OCI-LY7 (cell line): ENCODE measurements around the gene TUBGCP2.

ENCODE experiments used
- CTCF ChIP-seq: fragments of 200-600 bp; sonication (generic); conservative IDR thresholded peaks from 2 replicates; pipeline ENCODE4 v1.5.1; 2014; ENCODE audit warnings: mild to moderate bottlenecking, antibody characterized with exemption, low read length, moderate library complexity, mixed read lengths
- EZH2phosphoT487 ChIP-seq: fragments of 200-600 bp; sonication (generic); IDR thresholded peaks from 2 replicates; pipeline ENCODE4 v1.6.1; 2018; ENCODE audit warnings: low read depth, borderline replicate concordance, mild to moderate bottlenecking, mixed run types, antibody characterized with exemption, low read length, moderate library complexity, mixed read lengths

DNA sequence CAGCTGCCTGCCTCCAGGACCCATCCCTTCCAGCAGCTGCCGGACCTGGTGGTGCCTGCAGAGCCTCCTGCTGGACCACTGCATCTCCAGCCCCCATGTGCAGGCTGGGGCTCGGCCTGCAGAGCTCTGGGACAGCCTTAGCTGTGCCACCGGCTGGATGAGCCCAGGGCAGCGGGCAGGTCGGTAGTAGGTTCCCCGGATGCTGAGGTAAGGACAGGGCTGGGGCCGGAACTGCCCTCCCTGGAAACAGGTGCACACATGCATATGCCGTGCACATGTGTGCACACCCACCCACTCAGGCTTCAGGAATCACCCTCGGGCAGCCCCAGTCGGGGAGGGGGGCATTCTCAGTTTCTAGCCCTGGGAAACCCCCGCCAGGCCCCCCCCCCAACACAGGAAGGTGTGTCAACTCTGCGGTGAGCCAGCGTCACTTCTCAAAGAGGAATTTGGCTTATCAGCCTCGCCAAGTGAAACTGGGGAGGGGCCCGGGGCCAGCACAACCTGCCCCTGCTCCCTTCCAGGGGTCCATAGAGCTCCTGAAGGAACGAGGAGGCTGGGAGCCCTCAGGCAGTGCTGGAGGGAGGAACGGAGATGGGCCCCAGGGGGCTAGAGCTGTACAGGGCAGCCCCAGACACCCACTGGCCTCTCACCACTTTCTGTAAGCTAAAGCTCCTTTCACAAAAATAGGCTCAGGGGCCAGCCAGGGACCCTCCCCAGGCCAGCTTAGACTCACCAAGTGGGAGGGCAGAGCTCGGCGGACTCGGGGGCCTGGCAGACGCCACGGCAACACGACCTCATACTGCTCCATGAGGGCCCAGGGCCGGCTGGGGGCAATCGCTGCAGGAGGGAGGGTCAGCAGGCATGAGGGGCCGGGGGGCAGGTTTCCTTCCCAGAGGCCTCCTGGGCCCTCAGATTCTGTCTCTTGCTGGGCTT lies 33.7 kb downstream of the TUBGCP2 start:
- TF ChIP-seq CTCF, result no peak
- no peak for TF ChIP-seq EZH2phosphoT487
